ENCODE data around the gene SLC19A1. TPM values are rescaled to one million over a fixed set of nuclear protein-coding genes. Genes with fewer than 3 reads are reported as not detected.

SLC19A1 gene
- polyA plus RNA-seq, 1 experiment: 8.1 TPM

GRCh38 chr21:45488931-45489721, 53.1 kb downstream of the SLC19A1 start:
- Histone ChIP-seq H3K4me3 (ENCODE audit: low read depth, low read length) (no peak overlapping the region), H3K36me3 (ENCODE audit: control insufficient read depth, insufficient read depth, low read length) (peaks cover 8% of the 10 kb centered on the region; the same call in 1 of the 2 replicates), H3K27me3 (ENCODE audit: control insufficient read depth, insufficient read depth, low read length) (no peaks in the 10 kb centered on the region)
- no peak for TF ChIP-seq CTCF (IDR thresholded peaks at IDR 0.05; ENCODE audit: insufficient read depth, low read depth, low read length)
- ChIA-PET CTCF (no interaction called here), POLR2A (no interaction called here)
- no peak for DNase-seq (ENCODE audit: low read depth)

GRCh38 chr21:45487891-45488600, 54.2 kb downstream of the SLC19A1 start:
- no peak for DNase-seq (ENCODE audit: low read depth)
- ChIA-PET CTCF (no interaction called here), POLR2A (no interaction called here)
- no peak for TF ChIP-seq CTCF (IDR thresholded peaks at IDR 0.05; ENCODE audit: insufficient read depth, low read depth, low read length)
- H3K36me3 ChIP-seq (ENCODE audit: control insufficient read depth, insufficient read depth, low read length): peaks cover 6% of the 10 kb centered on the region
- H3K4me3 ChIP-seq (ENCODE audit: low read depth, low read length): no peak overlapping the region
- H3K27me3 ChIP-seq (ENCODE audit: control insufficient read depth, insufficient read depth, low read length): no peaks in the 10 kb centered on the region

GRCh38 chr21:45487161-45487806, 55.0 kb downstream of the SLC19A1 start:
- Histone ChIP-seq H3K27me3 (ENCODE audit: control insufficient read depth, insufficient read depth, low read length) (no peaks in the 10 kb centered on the region), H3K36me3 (ENCODE audit: control insufficient read depth, insufficient read depth, low read length) (peaks cover 8% of the 10 kb centered on the region), H3K4me3 (ENCODE audit: low read depth, low read length) (no peak overlapping the region)
- no peak for TF ChIP-seq CTCF (IDR thresholded peaks at IDR 0.05; ENCODE audit: insufficient read depth, low read depth, low read length)
- no peak for DNase-seq (ENCODE audit: low read depth)
- POLR2A ChIA-PET: no interaction called here
- CTCF ChIA-PET: no interaction called here

- POLR2A ChIA-PET: no interaction called here
- no peak for DNase-seq (ENCODE audit: low read depth)
- Histone ChIP-seq H3K27me3 (ENCODE audit: control insufficient read depth, insufficient read depth, low read length) (no peaks in the 10 kb centered on the region), H3K36me3 (ENCODE audit: control insufficient read depth, insufficient read depth, low read length) (peaks cover 10% of the 10 kb centered on the region), H3K4me3 (ENCODE audit: low read depth, low read length) (no peak overlapping the region)
- CTCF ChIA-PET: no interaction called here
- TF ChIP-seq CTCF (IDR thresholded peaks at IDR 0.05; ENCODE audit: insufficient read depth, low read depth, low read length): no peak
Measured at GRCh38 chr21:45486443-45487160, 55.6 kb downstream of the SLC19A1 start.

Data from BJ (cell line).